ENCODE data around the gene SCAI. TPM values are rescaled to one million over a fixed set of nuclear protein-coding genes. Genes with fewer than 3 reads are reported as not detected.

SCAI gene
- polyA plus RNA-seq, 2 of the 4 experiments (the other 2 are of a cell fraction) = 2.1 to 5.0 TPM

DNA sequence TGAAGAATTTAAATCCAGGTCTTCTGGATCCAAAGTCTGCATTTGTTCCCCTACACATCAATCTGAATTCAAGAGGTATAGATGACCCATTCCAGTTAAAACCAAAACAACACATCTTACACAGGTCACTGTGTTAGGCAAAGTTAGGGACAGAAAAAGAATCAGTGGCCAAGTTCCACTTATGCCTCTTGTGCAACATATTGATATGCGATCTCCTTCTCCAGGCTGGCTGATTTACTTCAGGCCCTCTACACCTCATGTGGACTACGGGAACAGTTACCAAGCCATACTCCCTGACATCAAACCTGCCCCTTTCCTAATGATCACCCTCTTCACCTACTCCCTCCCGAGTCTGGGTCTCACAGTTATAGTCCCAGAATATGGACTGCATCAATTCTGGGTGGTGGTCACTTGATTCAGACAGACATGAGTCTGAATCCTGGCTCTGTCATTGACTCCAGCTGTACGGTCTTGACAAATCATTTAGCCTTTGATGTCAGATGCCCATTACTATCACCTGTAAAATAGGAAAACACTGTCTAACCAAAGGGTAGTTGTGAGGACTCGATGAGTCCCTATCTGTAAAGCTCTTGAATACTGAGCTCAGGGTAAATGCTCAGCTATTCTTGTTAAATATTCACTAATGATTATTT is 228.4 kb downstream of the SCAI start:
- ChIA-PET POLR2A (no interaction called here), CTCF (no interaction called here)
- 89% methylated on average over 5 of the region's 5 CpGs for WGBS (ENCODE audit: missing lambda C conversion rate)

DNA sequence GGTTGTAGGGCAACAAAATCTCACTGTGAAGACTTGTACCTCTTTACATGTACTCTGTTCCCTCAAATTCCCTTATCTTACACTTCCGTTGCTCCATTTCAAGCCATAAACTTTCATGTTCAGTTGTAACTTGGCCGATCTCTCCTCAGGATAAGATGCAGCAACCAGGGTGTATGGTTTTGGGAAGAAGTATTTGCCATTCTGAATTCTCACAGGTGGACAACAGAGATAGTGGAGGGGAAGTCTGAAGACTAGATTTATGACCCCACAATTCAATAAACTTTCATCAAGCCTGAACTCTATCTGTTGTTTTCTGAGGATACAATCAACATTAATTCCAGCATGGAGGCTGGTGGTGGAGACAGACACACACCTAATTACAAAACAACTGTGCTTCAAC is 229.9 kb downstream of the SCAI start:
- WGBS (ENCODE audit: missing lambda C conversion rate) = 90% methylated on average over 2 of the region's 2 CpGs
- Histone ChIP-seq H3K4me2 (no peak overlapping the region), H3K4me1 (no peaks in the 10 kb centered on the region), H3K9me3 (no peaks in the 10 kb centered on the region), H3K4me3 (no peak overlapping the region), H3K27ac (no peak overlapping the region)
- FAIRE-seq (no peak), ATAC-seq (no peak), DNase-seq (ENCODE audit: low read depth in 1 of 2, low spot score in 1 of 2) (no peak)
- no peak for TF ChIP-seq ZNF302 (CRISPR knock-in tag; IDR thresholded peaks at IDR 0.05)
- TF ChIP-seq TP53 (CRISPR knock-in tag; IDR thresholded peaks at IDR 0.05) = no peak
- TF ChIP-seq MAZ (IDR thresholded peaks at IDR 0.05; ENCODE audit: borderline replicate concordance, low read depth, low read length) = no peak
- ChIA-PET CTCF (no interaction called here), POLR2A (no interaction called here)

More for the DNA sequence above, 228.4 kb downstream of the SCAI start:
- H3K9me3 ChIP-seq = no peaks in the 10 kb centered on the region
- H3K4me2 ChIP-seq = no peak overlapping the region
- H3K4me1 ChIP-seq = no peaks in the 10 kb centered on the region
- FAIRE-seq (no peak), DNase-seq (ENCODE audit: low read depth in 1 of 2, low spot score in 1 of 2) (no peak), ATAC-seq (no peak)
- no peak overlapping the region for H3K4me3 ChIP-seq
- TF ChIP-seq, protein P1, sequence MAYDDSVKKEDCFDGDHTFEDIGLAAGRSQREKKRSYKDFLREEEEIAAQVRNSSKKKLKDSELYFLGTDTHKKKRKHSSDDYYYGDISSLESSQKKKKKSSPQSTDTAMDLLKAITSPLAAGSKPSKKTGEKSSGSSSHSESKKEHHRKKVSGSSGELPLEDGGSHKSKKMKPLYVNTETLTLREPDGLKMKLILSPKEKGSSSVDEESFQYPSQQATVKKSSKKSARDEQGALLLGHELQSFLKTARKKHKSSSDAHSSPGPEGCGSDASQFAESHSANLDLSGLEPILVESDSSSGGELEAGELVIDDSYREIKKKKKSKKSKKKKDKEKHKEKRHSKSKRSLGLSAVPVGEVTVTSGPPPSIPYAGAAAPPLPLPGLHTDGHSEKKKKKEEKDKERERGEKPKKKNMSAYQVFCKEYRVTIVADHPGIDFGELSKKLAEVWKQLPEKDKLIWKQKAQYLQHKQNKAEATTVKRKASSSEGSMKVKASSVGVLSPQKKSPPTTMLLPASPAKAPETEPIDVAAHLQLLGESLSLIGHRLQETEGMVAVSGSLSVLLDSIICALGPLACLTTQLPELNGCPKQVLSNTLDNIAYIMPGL (CRISPR knock-in tag; IDR thresholded peaks at IDR 0.05; ENCODE audit: borderline replicate concordance) = no peak
- no peak for TF ChIP-seq GATA3 (IDR thresholded peaks at IDR 0.05; ENCODE audit: borderline replicate concordance)
- TF ChIP-seq ESRRA (IDR thresholded peaks at IDR 0.05; ENCODE audit: borderline replicate concordance, low read length) = no peak
- no peak for TF ChIP-seq EHF (CRISPR knock-in tag; IDR thresholded peaks at IDR 0.05)
- TF ChIP-seq POLR2A (IDR thresholded peaks at IDR 0.05; ENCODE audit: low read length) = no peak
- no peak for TF ChIP-seq ZNF302 (CRISPR knock-in tag; IDR thresholded peaks at IDR 0.05)
- no peak for TF ChIP-seq BHLHE40 (IDR thresholded peaks at IDR 0.05; ENCODE audit: low read depth, low read length)
- no peak overlapping the region for H3K27ac ChIP-seq

DNA sequence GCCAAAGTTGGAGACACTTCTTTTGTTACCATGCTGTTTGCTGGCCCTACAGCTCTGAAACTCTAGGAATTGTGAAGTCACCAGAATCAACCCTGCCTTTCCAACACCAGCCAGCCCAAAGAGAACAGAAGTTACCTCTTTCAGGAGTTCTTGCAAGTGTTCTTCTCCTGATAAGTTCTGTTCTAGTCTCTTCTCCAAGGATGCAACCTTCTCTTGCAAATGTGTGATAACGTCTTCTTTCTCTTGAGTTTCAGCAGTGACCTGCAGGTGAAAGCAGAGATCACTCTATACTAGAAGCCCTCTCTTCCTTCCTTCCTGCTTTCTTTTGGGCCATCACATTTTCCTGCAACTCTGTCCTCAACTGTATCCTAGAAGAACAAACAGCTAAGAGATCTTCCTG is 231.6 kb downstream of the SCAI start:
- Histone ChIP-seq H3K4me2 (no peak overlapping the region), H3K9me3 (no peaks in the 10 kb centered on the region), H3K27ac (no peak overlapping the region), H3K4me1 (no peaks in the 10 kb centered on the region), H3K4me3 (no peak overlapping the region)
- ChIA-PET POLR2A (no interaction called here), CTCF (interaction anchor here (0.7 to 1.3 kb wide), 2 partner anchors 11 to 28 kb away, joined by 3 to 6 read pairs; no protein-coding TSS in a partner anchor)
- no peak for FAIRE-seq
- no peak for DNase-seq (ENCODE audit: low read depth in 1 of 2, low spot score in 1 of 2)
- WGBS (ENCODE audit: missing lambda C conversion rate) = 90% methylated on average over 1 of the region's 1 CpG
- no peak for TF ChIP-seq HOXB13 (CRISPR knock-in tag; IDR thresholded peaks at IDR 0.05; ENCODE audit: low read depth)
- TF ChIP-seq CHD2 (IDR thresholded peaks at IDR 0.05; ENCODE audit: low read length, partially characterized antibody) = no peak
- no peak for TF ChIP-seq FOSB (CRISPR knock-in tag; IDR thresholded peaks at IDR 0.05)
- no peak for TF ChIP-seq MAZ (IDR thresholded peaks at IDR 0.05; ENCODE audit: borderline replicate concordance, low read depth, low read length)
- TF ChIP-seq BHLHE40 (IDR thresholded peaks at IDR 0.05; ENCODE audit: low read depth, low read length) = no peak
- no peak for TF ChIP-seq ZSCAN20 (CRISPR knock-in tag; IDR thresholded peaks at IDR 0.05)
- TF ChIP-seq HDAC2 (IDR thresholded peaks at IDR 0.05) = no peak
- no peak for TF ChIP-seq POLR2A (IDR thresholded peaks at IDR 0.05; ENCODE audit: low read length)
- TF ChIP-seq RARB (CRISPR knock-in tag; IDR thresholded peaks at IDR 0.05) = no peak
- no peak for TF ChIP-seq MAX (IDR thresholded peaks at IDR 0.05)
- TF ChIP-seq CBX8 (IDR thresholded peaks at IDR 0.05) = no peak
- no peak for TF ChIP-seq RCOR1 (IDR thresholded peaks at IDR 0.05; ENCODE audit: low read depth, low read length)
- no peak for TF ChIP-seq JUN (IDR thresholded peaks at IDR 0.05)
- no peak for TF ChIP-seq MAFK (IDR thresholded peaks at IDR 0.05; ENCODE audit: partially characterized antibody)
- TF ChIP-seq GATA3 (IDR thresholded peaks at IDR 0.05; ENCODE audit: borderline replicate concordance) = no peak
- no peak for TF ChIP-seq EHMT2 (IDR thresholded peaks at IDR 0.05; ENCODE audit: low read depth)
- TF ChIP-seq MYC (IDR thresholded peaks at IDR 0.05; ENCODE audit: borderline replicate concordance, low read length) = no peak
- TF ChIP-seq RAD21 (conservative IDR thresholded peaks at IDR 0.05 in 1 of 2, IDR thresholded peaks at IDR 0.05 in 1 of 2) = no peak
- TF ChIP-seq KDM5A (IDR thresholded peaks at IDR 0.05) = no peak
- TF ChIP-seq, protein P1 (CRISPR knock-in tag; IDR thresholded peaks at IDR 0.05; ENCODE audit: borderline replicate concordance) = no peak
- ATAC-seq = no peak
